Mammary epithelial cell (primary cell): ENCODE measurements around the gene SBF1.

ENCODE experiments used
- EZH2 ChIP-seq: IDR thresholded peaks from 2 replicates; pipeline ENCODE4 v1.6.1; 2012; ENCODE audit warnings: low read length, inconsistent platforms, borderline replicate concordance
- TF ChIP-seq, protein P1 (sequence below), 2 donors: IDR thresholded peaks in 1 of 2; conservative IDR thresholded peaks in 1 of 2; 2 replicates each; pipeline ENCODE4 v1.5.1; 2011 to 2012; ENCODE audit warnings: inconsistent platforms in 2 of 2, low read length in 2 of 2, mild to moderate bottlenecking in 2 of 2, control low read depth in 1 of 2, low read depth in 1 of 2; ENCODE audit not compliant: insufficient read depth in 1 of 2; ENCODE audit errors: extremely low read depth in 1 of 2

DNA sequence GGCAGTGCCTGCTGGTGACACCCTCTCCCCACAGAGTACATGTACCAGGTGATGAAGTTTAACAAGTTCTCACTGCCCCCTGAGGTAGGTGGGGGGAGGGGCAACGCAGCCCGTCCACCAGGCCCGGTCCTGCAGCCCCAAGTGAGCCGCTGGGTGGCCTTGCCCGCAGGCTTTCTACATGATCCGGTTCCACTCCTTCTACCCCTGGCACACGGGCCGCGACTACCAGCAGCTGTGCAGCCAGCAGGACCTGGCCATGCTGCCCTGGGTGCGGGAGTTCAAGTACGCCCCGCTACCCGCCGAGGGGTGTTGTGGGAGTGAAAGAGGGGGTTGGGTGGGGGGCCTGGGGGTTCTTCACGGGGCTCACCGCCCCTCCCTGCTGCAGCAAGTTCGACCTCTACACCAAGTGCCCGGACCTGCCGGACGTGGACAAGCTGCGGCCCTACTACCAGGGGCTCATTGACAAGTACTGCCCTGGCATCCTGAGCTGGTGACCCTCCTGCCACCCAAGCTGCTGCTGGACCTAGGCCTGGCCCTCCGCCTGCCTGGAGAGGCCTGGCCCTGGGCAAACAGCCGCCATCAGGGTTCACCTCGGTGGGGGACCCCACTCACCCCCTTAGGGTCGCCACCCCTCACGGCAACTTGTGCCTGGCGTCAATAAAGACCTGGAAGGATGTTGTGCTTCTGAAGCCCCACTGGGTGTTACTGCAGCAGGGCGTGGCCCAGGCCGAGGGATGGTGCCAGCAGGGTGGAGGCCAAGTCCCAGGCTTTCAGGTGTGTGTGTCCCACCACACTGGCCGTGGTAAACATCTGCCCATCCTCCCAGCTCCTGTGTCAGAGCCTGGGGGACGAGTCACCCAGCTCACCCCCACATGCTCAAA lies 14.8 kb upstream of the SBF1 start:
- TF ChIP-seq, protein P1, sequence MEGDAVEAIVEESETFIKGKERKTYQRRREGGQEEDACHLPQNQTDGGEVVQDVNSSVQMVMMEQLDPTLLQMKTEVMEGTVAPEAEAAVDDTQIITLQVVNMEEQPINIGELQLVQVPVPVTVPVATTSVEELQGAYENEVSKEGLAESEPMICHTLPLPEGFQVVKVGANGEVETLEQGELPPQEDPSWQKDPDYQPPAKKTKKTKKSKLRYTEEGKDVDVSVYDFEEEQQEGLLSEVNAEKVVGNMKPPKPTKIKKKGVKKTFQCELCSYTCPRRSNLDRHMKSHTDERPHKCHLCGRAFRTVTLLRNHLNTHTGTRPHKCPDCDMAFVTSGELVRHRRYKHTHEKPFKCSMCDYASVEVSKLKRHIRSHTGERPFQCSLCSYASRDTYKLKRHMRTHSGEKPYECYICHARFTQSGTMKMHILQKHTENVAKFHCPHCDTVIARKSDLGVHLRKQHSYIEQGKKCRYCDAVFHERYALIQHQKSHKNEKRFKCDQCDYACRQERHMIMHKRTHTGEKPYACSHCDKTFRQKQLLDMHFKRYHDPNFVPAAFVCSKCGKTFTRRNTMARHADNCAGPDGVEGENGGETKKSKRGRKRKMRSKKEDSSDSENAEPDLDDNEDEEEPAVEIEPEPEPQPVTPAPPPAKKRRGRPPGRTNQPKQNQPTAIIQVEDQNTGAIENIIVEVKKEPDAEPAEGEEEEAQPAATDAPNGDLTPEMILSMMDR (conservative IDR thresholded peaks at IDR 0.05 in 1 of 2, IDR thresholded peaks at IDR 0.05 in 1 of 2; ENCODE audit: extremely low read depth in 1 of 2, insufficient read depth in 1 of 2, low read depth in 1 of 2, low read length in 2 of 2) = no peak
- no peak for TF ChIP-seq EZH2
